Neural cell (in vitro differentiated cells): Measurements from ENCODE around the gene PCDHGA4. TPM values are rescaled to one million over a fixed set of nuclear protein-coding genes. Genes with fewer than 3 reads are reported as not detected.

Experiments used
- H2AFZ ChIP-seq: fragments of 200-600, 300-800 bp; sonication (generic), shearing (Covaris generic); 2 replicates; pipeline ENCODE4 v1.6.0; 2014; ENCODE audit warnings: low read depth, mild to moderate bottlenecking, antibody characterized with exemption, low read length, moderate library complexity
- H3F3A ChIP-seq: fragments of 200-600 bp; shearing (Covaris generic); 2 replicates; pipeline ENCODE4 v1.6.1; 2016; ENCODE audit warnings: mild to moderate bottlenecking, moderate library complexity, mixed read lengths, antibody characterized with exemption, low read length; ENCODE audit not compliant: insufficient read depth, poor library complexity, severe bottlenecking
- H3K27ac ChIP-seq: fragments of 200-600, 300-800 bp; sonication (generic), shearing (Covaris generic); 2 replicates; pipeline ENCODE4 v1.5.1; 2014; ENCODE audit warnings: mild to moderate bottlenecking, low read length, moderate library complexity
- H3K27me3 ChIP-seq: fragments of 300-800, 200-600 bp; sonication (generic), shearing (Covaris generic); 2 replicates; pipeline ENCODE4 v1.6.0; 2014; ENCODE audit warnings: mild to moderate bottlenecking, low read depth, low read length, moderate library complexity; ENCODE audit not compliant: insufficient read depth
- H3K36me3 ChIP-seq: fragments of 300-800, 200-600 bp; sonication (generic), shearing (Covaris generic); 2 replicates; pipeline ENCODE4 v1.5.1; 2014; ENCODE audit warnings: mild to moderate bottlenecking, antibody characterized with exemption, low read length, moderate library complexity; ENCODE audit not compliant: insufficient read depth
- H3K4me2 ChIP-seq: fragments of 300-800, 200-600 bp; sonication (generic), shearing (Covaris generic); 2 replicates; pipeline ENCODE4 v1.6.0; 2014; ENCODE audit warnings: mild to moderate bottlenecking, low read length
- H3K4me3 ChIP-seq: fragments of 300-800, 200-600 bp; sonication (generic), shearing (Covaris generic); 2 replicates; pipeline ENCODE4 v1.5.1; 2014; ENCODE audit warnings: mild to moderate bottlenecking, low read length, moderate library complexity
- H3K79me2 ChIP-seq: fragments of 200-600 bp; shearing (Covaris generic); replicated peaks from 2 replicates; pipeline ENCODE4 v1.6.0; 2014; ENCODE audit warnings: mild to moderate bottlenecking, low read length, moderate library complexity; ENCODE audit not compliant: insufficient read depth
- H3K9ac ChIP-seq: fragments of 300-800, 200-600 bp; sonication (generic), shearing (Covaris generic); 2 replicates; pipeline ENCODE4 v1.6.1; 2016; ENCODE audit warnings: mild to moderate bottlenecking, low read length, mixed read lengths
- H3K9me2 ChIP-seq: fragments of 200-600 bp; shearing (Covaris generic); 2 replicates; pipeline ENCODE4 v1.6.1; 2016; ENCODE audit warnings: mild to moderate bottlenecking, low read length, mixed read lengths; ENCODE audit not compliant: insufficient read depth
- H3K9me3 ChIP-seq: fragments of 200-600, 300-800 bp; sonication (generic), shearing (Covaris generic); 2 replicates; pipeline ENCODE4 v1.6.1; 2016; ENCODE audit warnings: mild to moderate bottlenecking, mixed run types, low read length, moderate library complexity, mixed read lengths
- H4K20me1 ChIP-seq: fragments of 200-600 bp; shearing (Covaris generic); 2 replicates; pipeline ENCODE4 v1.6.1; 2016; ENCODE audit warnings: mild to moderate bottlenecking, mixed run types; ENCODE audit not compliant: insufficient read depth
- CTCF ChIP-seq: fragments of 450-650 bp; IDR thresholded peaks from 2 replicates; pipeline ENCODE4 v1.5.1; 2014; ENCODE audit warnings: antibody characterized with exemption, mild to moderate bottlenecking, moderate library complexity; ENCODE audit not compliant: poor library complexity, severe bottlenecking
- EP300 ChIP-seq: fragments of 450-650 bp; conservative IDR thresholded peaks from 2 replicates; pipeline ENCODE4 v1.6.1; 2014; ENCODE audit warnings: antibody characterized with exemption, mild to moderate bottlenecking, moderate library complexity; ENCODE audit not compliant: poor library complexity, severe bottlenecking
- EZH2 ChIP-seq: fragments of 200-600, 300-800 bp; shearing (Covaris generic), sonication (generic); IDR thresholded peaks from 2 replicates; pipeline ENCODE4 v1.6.1; 2014; ENCODE audit warnings: antibody characterized with exemption, low read length, borderline replicate concordance, mild to moderate bottlenecking; ENCODE audit not compliant: insufficient read depth, poor library complexity, severe bottlenecking
- MXI1 ChIP-seq: fragments of 450-650 bp; conservative IDR thresholded peaks from 2 replicates; pipeline ENCODE4 v1.6.1; 2014; ENCODE audit warnings: antibody characterized with exemption, mild to moderate bottlenecking; ENCODE audit not compliant: poor library complexity, severe bottlenecking
- POLR2AphosphoS5 ChIP-seq: IDR thresholded peaks from 2 replicates; pipeline ENCODE4 v1.6.1; 2012
- RAD21 ChIP-seq: fragments of 450-650 bp; conservative IDR thresholded peaks from 2 replicates; pipeline ENCODE4 v1.6.1; 2014; ENCODE audit warnings: antibody characterized with exemption, mild to moderate bottlenecking, moderate library complexity
- REST ChIP-seq: IDR thresholded peaks from 2 replicates; pipeline ENCODE4 v1.6.1; 2012; ENCODE audit warnings: borderline replicate concordance
- SMC3 ChIP-seq: fragments of 450-650 bp; conservative IDR thresholded peaks from 2 replicates; pipeline ENCODE4 v1.6.1; 2014; ENCODE audit warnings: antibody characterized with exemption, mild to moderate bottlenecking, moderate library complexity; ENCODE audit not compliant: poor library complexity
- TAF1 ChIP-seq: IDR thresholded peaks from 2 replicates; pipeline ENCODE4 v1.6.1; 2012; ENCODE audit warnings: low read depth
- polyA plus RNA-seq: library from polyadenylated mRNA; depleted of rRNA; stranded (reverse); fragments of >200 nt; gene quantifications from 2 replicates; pipeline ENCODE4 v1.2.3, GENCODE V29; 2014

PCDHGA4 gene
- polyA plus RNA-seq, 1 donor from 2014 or later, result 0.38 TPM

DNA sequence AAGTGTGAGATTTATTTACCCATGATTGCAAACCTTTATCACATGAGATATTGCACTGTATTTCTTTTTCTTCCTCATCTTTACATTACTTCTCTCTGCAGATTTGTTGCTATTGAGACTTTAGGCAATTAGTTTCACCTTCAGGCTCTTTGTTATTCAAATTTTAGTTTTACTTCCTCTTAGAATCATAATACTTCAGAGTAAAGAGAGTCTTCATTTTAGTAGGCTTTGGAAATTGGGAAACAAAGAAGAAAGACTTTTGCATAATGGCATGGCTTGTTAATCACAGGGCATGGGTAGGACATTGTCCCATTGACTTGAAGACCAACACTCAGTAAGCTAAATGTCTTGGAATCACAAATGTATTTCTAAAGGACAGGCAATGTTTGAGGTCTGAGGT is 7.9 kb downstream of the PCDHGA4 start:
- H3K4me2 ChIP-seq, result no peak overlapping the region
- H3K27ac ChIP-seq, result no peak overlapping the region
- no peaks in the 10 kb centered on the region for H3K27me3 ChIP-seq
- H3K4me3 ChIP-seq, result no peak overlapping the region
- H4K20me1 ChIP-seq, result no peaks in the 10 kb centered on the region
- peaks cover 45% of the 10 kb centered on the region for H3K9me3 ChIP-seq
- no peak overlapping the region for H3K9ac ChIP-seq
- no peak overlapping the region for H2AFZ ChIP-seq
- no peaks in the 10 kb centered on the region for H3K79me2 ChIP-seq
- TF ChIP-seq MXI1, result no peak
- TF ChIP-seq CTCF, result no peak
- TF ChIP-seq POLR2AphosphoS5, result no peak
- no peak for TF ChIP-seq TAF1
- TF ChIP-seq RAD21, result no peak
- TF ChIP-seq REST, result no peak
- no peak for TF ChIP-seq EZH2
- TF ChIP-seq EP300, result no peak
- no peak for TF ChIP-seq SMC3
- H3F3A ChIP-seq, result no peaks in the 10 kb centered on the region
- H3K9me2 ChIP-seq, result no peaks in the 10 kb centered on the region
- no peaks in the 10 kb centered on the region for H3K36me3 ChIP-seq

DNA sequence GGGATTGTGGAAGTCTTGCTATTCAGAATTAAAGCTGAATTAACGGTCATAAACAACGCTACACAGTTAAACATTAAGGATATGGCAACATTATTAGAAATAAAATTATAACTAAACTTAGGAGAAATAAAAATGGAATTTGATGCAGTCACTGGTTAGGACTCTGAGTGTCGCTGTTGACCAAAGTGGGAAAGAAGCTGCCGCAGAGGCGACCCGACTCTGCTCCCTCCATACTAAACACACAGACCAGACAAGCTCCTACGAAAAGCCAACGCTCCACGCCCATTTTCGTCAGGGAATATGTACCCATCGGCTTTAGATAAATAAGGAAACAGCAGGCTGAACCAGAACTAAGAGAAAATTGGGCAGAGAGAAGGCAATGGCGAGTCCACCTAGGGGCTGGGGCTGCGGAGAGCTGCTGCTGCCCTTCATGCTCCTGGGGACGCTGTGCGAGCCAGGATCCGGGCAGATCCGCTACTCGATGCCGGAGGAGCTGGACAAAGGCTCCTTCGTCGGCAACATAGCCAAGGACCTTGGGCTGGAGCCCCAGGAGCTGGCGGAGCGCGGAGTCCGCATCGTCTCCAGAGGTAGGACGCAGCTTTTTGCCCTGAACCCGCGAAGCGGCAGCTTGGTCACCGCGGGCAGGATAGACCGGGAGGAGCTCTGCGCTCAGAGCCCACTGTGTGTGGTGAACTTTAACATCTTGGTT is 9.3 kb downstream of the PCDHGA4 start, which contains the start of gene PCDHGA5:
Gene PCDHGA5, plus strand, starts transcription at position 211 of the 709 bp plus-strand sequence. Its CDS starts 169 bp downstream, at position 380.
- no peaks in the 10 kb centered on the region for H3K79me2 ChIP-seq
- no peak within 1 kb of the TSS for H3K27ac ChIP-seq
- H3K4me2 ChIP-seq, result no peak within 1 kb of the TSS
- H3K9ac ChIP-seq, result no peak within 1 kb of the TSS
- no peak within 1 kb of the TSS for H2AFZ ChIP-seq
- no peaks in the 10 kb centered on the region for H3K9me2 ChIP-seq
- no peaks in the 10 kb centered on the region for H3K36me3 ChIP-seq
- peaks cover 38% of the 10 kb centered on the region for H3K9me3 ChIP-seq
- no peaks in the 10 kb centered on the region for H4K20me1 ChIP-seq
- no peak within 1 kb of the TSS for H3K4me3 ChIP-seq
- no peaks in the 10 kb centered on the region for H3K27me3 ChIP-seq
- no peak for TF ChIP-seq POLR2AphosphoS5
- no peak for TF ChIP-seq SMC3
- no peak for TF ChIP-seq TAF1
- TF ChIP-seq RAD21, result no peak
- no peak for TF ChIP-seq MXI1
- TF ChIP-seq CTCF, result no peak
- no peak for TF ChIP-seq REST
- H3F3A ChIP-seq, result no peaks in the 10 kb centered on the region
